Measurements from ENCODE around the gene PKN1. TPM values are rescaled to one million over a fixed set of nuclear protein-coding genes. Genes with fewer than 3 reads are reported as not detected.
A peak's percentile ranks its signal among the peaks of the same experiment; 100 is the strongest.

Gene PKN1
- total RNA-seq, 3 donors from 2014 or later: 171 to 213 (median 197) TPM

- no peak overlapping the region for H3K4me3 Mint-ChIP-seq
- peaks cover 22% of the 10 kb centered on the region for H3K27me3 Mint-ChIP-seq (ENCODE audit: low read depth)
- peaks cover 32% of the 10 kb centered on the region for H3K4me1 Mint-ChIP-seq (ENCODE audit: low read depth)
- H3K36me3 Mint-ChIP-seq (ENCODE audit: insufficient read depth): peaks cover 3% of the 10 kb centered on the region
- no peaks in the 10 kb centered on the region for H3K9me3 Mint-ChIP-seq
- ATAC-seq: no peak
- no peak for DNase-seq
Measured at GRCh38 chr19:14473978-14474578, 41.0 kb downstream of the PKN1 start.

- no peak overlapping the region for H3K4me3 Mint-ChIP-seq
- H3K36me3 Mint-ChIP-seq (ENCODE audit: insufficient read depth): peaks cover under 1% of the 10 kb centered on the region
- no peak for ATAC-seq
Measured at GRCh38 chr19:14474827-14475226, 41.7 kb downstream of the PKN1 start.

GRCh38 chr19:14475251-14476073 lies 42.4 kb downstream of the PKN1 start, which contains the start of gene PTGER1:
Gene PTGER1 (minus strand): TSS chr19:14475354. CDS start chr19:14474320, 1,034 bp downstream.
- H3K4me1 Mint-ChIP-seq (ENCODE audit: low read depth): peaks cover 32% of the 10 kb centered on the region

More at GRCh38 chr19:14474827-14475226, 41.7 kb downstream of the PKN1 start:
- Mint-ChIP-seq H3K9me3 (no peaks in the 10 kb centered on the region), H3K27me3 (ENCODE audit: low read depth) (peaks cover 22% of the 10 kb centered on the region), H3K4me1 (ENCODE audit: low read depth) (peaks cover 32% of the 10 kb centered on the region)
- no peak for DNase-seq

GRCh38 chr19:14476327-14476672 lies 43.2 kb downstream of the PKN1 start:
- H3K4me3 Mint-ChIP-seq: no peak overlapping the region
- DNase-seq: no peak
- ATAC-seq: no peak
- peaks cover 22% of the 10 kb centered on the region for H3K27me3 Mint-ChIP-seq (ENCODE audit: low read depth)
- H3K9me3 Mint-ChIP-seq: no peaks in the 10 kb centered on the region
- H3K4me1 Mint-ChIP-seq (ENCODE audit: low read depth): peaks cover 34% of the 10 kb centered on the region
- no peaks in the 10 kb centered on the region for H3K36me3 Mint-ChIP-seq (ENCODE audit: insufficient read depth)

More at GRCh38 chr19:14475251-14476073, 42.4 kb downstream of the PKN1 start, which contains the start of gene PTGER1:
- Mint-ChIP-seq H3K9me3 (no peaks in the 10 kb centered on the region), H3K4me3 (no peak within 1 kb of the TSS), H3K27me3 (ENCODE audit: low read depth) (peaks cover 22% of the 10 kb centered on the region), H3K36me3 (ENCODE audit: insufficient read depth) (no peaks in the 10 kb centered on the region)
- no peak for DNase-seq
- ATAC-seq: peak; percentile 52 to 56

- Mint-ChIP-seq H3K4me3 (no peak overlapping the region), H3K27me3 (ENCODE audit: low read depth) (peaks cover 22% of the 10 kb centered on the region), H3K4me1 (ENCODE audit: low read depth) (peaks cover 33% of the 10 kb centered on the region), H3K36me3 (ENCODE audit: insufficient read depth) (no peaks in the 10 kb centered on the region), H3K9me3 (no peaks in the 10 kb centered on the region)
- DNase-seq (no peak), ATAC-seq (no peak)
Measured at GRCh38 chr19:14476673-14477401, 43.7 kb downstream of the PKN1 start.

GRCh38 chr19:14477418-14478112 lies 44.5 kb downstream of the PKN1 start:
- Mint-ChIP-seq H3K4me1 (ENCODE audit: low read depth) (peaks cover 30% of the 10 kb centered on the region), H3K4me3 (no peak overlapping the region), H3K36me3 (ENCODE audit: insufficient read depth) (no peaks in the 10 kb centered on the region), H3K9me3 (no peaks in the 10 kb centered on the region), H3K27me3 (ENCODE audit: low read depth) (peaks cover 22% of the 10 kb centered on the region)
- DNase-seq (no peak), ATAC-seq (no peak)

DNA sequence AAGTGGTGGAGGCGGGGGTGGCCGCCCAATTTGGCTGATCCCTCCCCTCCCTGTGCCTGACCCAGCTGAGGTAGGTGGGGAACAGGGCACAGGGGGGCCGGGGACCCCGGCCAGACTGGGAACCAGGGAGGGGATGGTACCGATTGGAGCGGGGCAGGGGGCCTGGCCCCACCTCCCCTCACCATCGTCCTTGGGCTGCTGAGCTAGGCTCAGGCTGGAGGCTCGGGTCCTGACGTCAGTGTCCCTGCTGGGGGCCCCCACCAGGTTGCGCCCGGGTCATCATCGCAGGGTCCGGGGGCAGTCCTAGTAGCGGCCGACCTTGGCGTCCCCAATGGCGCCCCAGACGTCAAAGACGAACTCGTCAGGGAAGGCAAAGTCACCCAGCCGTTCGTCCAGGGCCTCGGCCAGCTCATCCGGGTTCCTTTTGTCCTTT lies 45.0 kb downstream of the PKN1 start:
- no peaks in the 10 kb centered on the region for H3K36me3 Mint-ChIP-seq (ENCODE audit: insufficient read depth)
- no peak for ATAC-seq
- DNase-seq: no peak
- no peaks in the 10 kb centered on the region for H3K9me3 Mint-ChIP-seq
- H3K4me1 Mint-ChIP-seq (ENCODE audit: low read depth): peaks cover 26% of the 10 kb centered on the region
- H3K27me3 Mint-ChIP-seq (ENCODE audit: low read depth): peaks cover 17% of the 10 kb centered on the region
- H3K4me3 Mint-ChIP-seq: no peak overlapping the region

- Mint-ChIP-seq H3K36me3 (ENCODE audit: insufficient read depth) (no peaks in the 10 kb centered on the region), H3K9me3 (no peaks in the 10 kb centered on the region), H3K4me3 (no peak overlapping the region), H3K4me1 (ENCODE audit: low read depth) (peaks cover 22% of the 10 kb centered on the region), H3K27me3 (ENCODE audit: low read depth) (peaks cover 12% of the 10 kb centered on the region)
- DNase-seq: no peak
- no peak for ATAC-seq
Measured at GRCh38 chr19:14479309-14479974, 46.3 kb downstream of the PKN1 start.

DNA sequence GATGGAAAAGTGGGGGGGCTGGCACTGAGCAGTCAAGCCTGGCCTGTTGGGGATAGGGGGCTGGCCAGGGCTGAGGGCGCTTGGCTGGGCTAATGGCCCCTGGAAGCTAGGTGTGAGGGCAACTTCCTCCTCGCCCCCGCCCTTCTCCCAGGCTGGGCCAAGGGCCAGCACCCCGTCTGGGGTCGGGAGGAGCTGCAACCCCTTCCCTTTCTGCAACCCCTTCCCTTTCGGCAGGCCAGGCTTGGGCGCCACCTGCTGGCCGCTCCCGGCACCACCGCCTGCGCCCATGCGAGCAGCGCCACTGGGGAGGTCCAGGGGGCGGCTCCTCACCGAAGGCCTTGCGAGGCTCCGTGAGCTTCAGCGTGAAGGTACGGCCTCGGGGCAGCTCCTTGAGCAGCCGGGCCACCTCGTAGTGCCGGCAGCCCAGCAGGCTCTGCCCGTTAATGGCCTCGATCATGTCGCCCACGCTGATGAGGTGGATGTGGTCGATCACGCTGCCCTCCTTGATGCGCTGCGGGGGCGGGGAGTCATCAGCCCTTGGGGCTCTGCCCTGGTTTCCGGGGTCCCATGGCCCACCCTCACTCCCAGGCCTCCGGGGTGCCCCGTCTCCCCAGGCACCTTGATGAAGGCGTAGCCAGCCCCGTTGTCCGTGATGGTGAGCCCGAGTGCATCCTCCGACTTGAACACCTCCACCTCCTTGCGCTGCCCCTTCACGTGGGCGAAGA lies 47.0 kb downstream of the PKN1 start:
- peaks cover 8% of the 10 kb centered on the region for H3K27me3 Mint-ChIP-seq (ENCODE audit: low read depth)
- H3K4me3 Mint-ChIP-seq: no peak overlapping the region
- no peaks in the 10 kb centered on the region for H3K9me3 Mint-ChIP-seq
- DNase-seq (peak; percentile 70), ATAC-seq (peak; percentile 70)
- no peaks in the 10 kb centered on the region for H3K36me3 Mint-ChIP-seq (ENCODE audit: insufficient read depth)
- H3K4me1 Mint-ChIP-seq (ENCODE audit: low read depth): peaks cover 17% of the 10 kb centered on the region

DNA sequence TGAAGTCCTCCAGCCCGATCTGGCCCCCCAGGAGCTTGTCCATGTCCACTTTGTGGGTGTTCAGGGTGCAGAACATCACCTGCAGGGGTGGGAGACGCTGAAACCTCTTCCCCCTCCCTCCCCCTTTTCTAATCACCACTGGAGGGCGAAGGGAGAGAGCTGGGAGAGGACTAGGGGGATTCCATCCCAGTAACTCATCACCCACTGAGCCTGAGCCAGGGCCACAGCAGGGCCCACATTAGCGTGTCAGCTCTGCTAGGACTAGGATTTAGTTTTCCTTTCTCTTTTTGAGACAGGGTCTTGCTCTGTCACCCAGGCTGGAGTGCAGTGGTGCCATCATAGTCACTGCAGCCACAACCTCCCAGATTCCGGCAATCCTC lies 47.6 kb downstream of the PKN1 start:
- Mint-ChIP-seq H3K27me3 (ENCODE audit: low read depth) (peaks cover 8% of the 10 kb centered on the region), H3K36me3 (ENCODE audit: insufficient read depth) (no peaks in the 10 kb centered on the region), H3K9me3 (no peaks in the 10 kb centered on the region), H3K4me3 (no peak overlapping the region), H3K4me1 (ENCODE audit: low read depth) (peaks cover 14% of the 10 kb centered on the region)
- DNase-seq (no peak), ATAC-seq (no peak)

- ATAC-seq: no peak
Measured at GRCh38 chr19:14482172-14482941, 49.3 kb downstream of the PKN1 start.

GRCh38 chr19:14487370-14488125 lies 54.4 kb downstream of the PKN1 start:
- H3K4me1 Mint-ChIP-seq (ENCODE audit: low read depth): peaks cover 2% of the 10 kb centered on the region
- no peaks in the 10 kb centered on the region for H3K9me3 Mint-ChIP-seq
- H3K27me3 Mint-ChIP-seq (ENCODE audit: low read depth): no peaks in the 10 kb centered on the region
- no peak for ATAC-seq
- H3K4me3 Mint-ChIP-seq: no peak overlapping the region
- H3K36me3 Mint-ChIP-seq (ENCODE audit: insufficient read depth): peaks cover 14% of the 10 kb centered on the region
- no peak for DNase-seq

More at GRCh38 chr19:14482172-14482941, 49.3 kb downstream of the PKN1 start:
- DNase-seq: no peak
- Mint-ChIP-seq H3K36me3 (ENCODE audit: insufficient read depth) (peaks cover 2% of the 10 kb centered on the region), H3K4me3 (no peak overlapping the region), H3K4me1 (ENCODE audit: low read depth) (peaks cover 5% of the 10 kb centered on the region), H3K27me3 (ENCODE audit: low read depth) (no peaks in the 10 kb centered on the region), H3K9me3 (no peaks in the 10 kb centered on the region)

All from activated T-cell treated with anti-CD3 and anti-CD28 coated beads, Interleukin-2, amount 50 U/mL, for 4 hours (primary cell).